Fibroblast of skin of left quadriceps (primary cell): ENCODE data around the gene SUPT20H.

ENCODE experiments used
- DNase-seq, 2 experiments: peaks; one replicate each; pipeline ENCODE4 v3.0.0-alpha.2; 2013; ENCODE audit warnings: low read depth in 2 of 2

SUPT20H gene

GRCh38 chr13:37058910-37059847, at the start of gene SUPT20H:
SUPT20H (minus strand) TSS chr13:37059688; CDS start chr13:37051490, 8,198 bp downstream.
- DNase-seq, result peak; percentile 77 to 80

- peak; percentile 49 for DNase-seq
Measured at GRCh38 chr13:37109051-37109678, 49.7 kb upstream of the SUPT20H start.

- DNase-seq, result no peak
Measured at GRCh38 chr13:37107868-37108267, 48.4 kb upstream of the SUPT20H start.

GRCh38 chr13:37107456-37107855, 48.0 kb upstream of the SUPT20H start:
- DNase-seq, result no peak

GRCh38 chr13:37106642-37107041, 47.2 kb upstream of the SUPT20H start:
- no peak for DNase-seq

GRCh38 chr13:37105251-37105714, 45.8 kb upstream of the SUPT20H start, which contains the start of gene CSNK1A1L:
CSNK1A1L (minus strand) TSS chr13:37105664; CDS start chr13:37105256, 408 bp downstream.
- no peak for DNase-seq

- DNase-seq, result no peak
Measured at GRCh38 chr13:37102896-37103295, 43.4 kb upstream of the SUPT20H start.

- no peak for DNase-seq
Measured at GRCh38 chr13:37101201-37101600, 41.7 kb upstream of the SUPT20H start.

GRCh38 chr13:37100731-37101130, 41.2 kb upstream of the SUPT20H start:
- no peak for DNase-seq

GRCh38 chr13:37097076-37097475, 37.6 kb upstream of the SUPT20H start:
- DNase-seq, result peak in 1 of 2 experiments; percentile 5

- DNase-seq, result no peak
Measured at GRCh38 chr13:37094840-37095239, 35.4 kb upstream of the SUPT20H start.

- DNase-seq, result no peak
Measured at GRCh38 chr13:37094099-37094498, 34.6 kb upstream of the SUPT20H start.

GRCh38 chr13:37091835-37092234, 32.3 kb upstream of the SUPT20H start:
- no peak for DNase-seq

GRCh38 chr13:37090912-37091311, 31.4 kb upstream of the SUPT20H start:
- DNase-seq, result no peak

GRCh38 chr13:37089495-37089894, 30.0 kb upstream of the SUPT20H start:
- no peak for DNase-seq

- DNase-seq, result no peak
Measured at GRCh38 chr13:37087486-37087885, 28.0 kb upstream of the SUPT20H start.

- no peak for DNase-seq
Measured at GRCh38 chr13:37085606-37086005, 26.1 kb upstream of the SUPT20H start.

- DNase-seq, result no peak
Measured at GRCh38 chr13:37076818-37077217, 17.3 kb upstream of the SUPT20H start.

GRCh38 chr13:37075164-37075563, 15.7 kb upstream of the SUPT20H start:
- no peak for DNase-seq

- DNase-seq, result peak; percentile 21 to 27
Measured at GRCh38 chr13:37074703-37075102, 15.2 kb upstream of the SUPT20H start.

- DNase-seq, result no peak
Measured at GRCh38 chr13:37072024-37072423, 12.5 kb upstream of the SUPT20H start.

GRCh38 chr13:37070956-37071355, 11.5 kb upstream of the SUPT20H start:
- no peak for DNase-seq
